Urothelium cell line (cell line): ENCODE measurements around the gene UBXN4.
A peak's percentile ranks its signal among the peaks of the same experiment; 100 is the strongest.
"Not testable (repeated sequence)": the region's sequence is repeated elsewhere in the genome, so short reads cannot be mapped to it uniquely, and the experiment has no call there.

Experiments used
- DNase-seq: peaks from one replicate; pipeline ENCODE4 v3.0.0; 2011; ENCODE audit warnings: low spot score, mixed read lengths
- FAIRE-seq: peaks from 2 replicates; lab custom pipeline; 2011; peaks lifted over from hg19 to GRCh38; lab: Jason Lieb, UNC

The UBXN4 gene, protein sequence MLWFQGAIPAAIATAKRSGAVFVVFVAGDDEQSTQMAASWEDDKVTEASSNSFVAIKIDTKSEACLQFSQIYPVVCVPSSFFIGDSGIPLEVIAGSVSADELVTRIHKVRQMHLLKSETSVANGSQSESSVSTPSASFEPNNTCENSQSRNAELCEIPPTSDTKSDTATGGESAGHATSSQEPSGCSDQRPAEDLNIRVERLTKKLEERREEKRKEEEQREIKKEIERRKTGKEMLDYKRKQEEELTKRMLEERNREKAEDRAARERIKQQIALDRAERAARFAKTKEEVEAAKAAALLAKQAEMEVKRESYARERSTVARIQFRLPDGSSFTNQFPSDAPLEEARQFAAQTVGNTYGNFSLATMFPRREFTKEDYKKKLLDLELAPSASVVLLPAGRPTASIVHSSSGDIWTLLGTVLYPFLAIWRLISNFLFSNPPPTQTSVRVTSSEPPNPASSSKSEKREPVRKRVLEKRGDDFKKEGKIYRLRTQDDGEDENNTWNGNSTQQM

GRCh38 chr2:135741395-135742324 is at the start of gene UBXN4:
Gene UBXN4 (plus strand): TSS chr2:135741855. CDS start chr2:135741930, 75 bp downstream.
- FAIRE-seq (peak; percentile 44), DNase-seq (peak; percentile 97)

DNA sequence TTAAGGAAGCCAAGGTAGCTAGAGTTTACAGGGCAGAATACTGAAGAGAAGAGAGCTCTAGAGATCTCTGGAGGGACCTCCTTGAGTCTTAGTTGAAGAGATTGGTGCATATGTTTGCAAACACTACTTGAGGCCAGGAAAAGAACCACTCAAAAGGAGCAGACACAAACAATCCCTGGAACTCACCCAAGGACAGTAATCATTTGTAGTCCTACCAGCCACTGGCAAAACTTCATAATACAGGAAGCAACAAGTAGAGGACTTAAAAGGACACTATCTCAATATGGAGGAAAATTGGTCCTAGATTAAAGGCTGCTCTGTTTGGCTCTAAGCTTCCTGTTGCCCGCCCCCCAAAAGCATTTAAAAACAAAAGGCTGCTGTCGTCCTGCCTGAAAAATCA is 46.9 kb upstream of the UBXN4 start:
- FAIRE-seq = no peak

DNA sequence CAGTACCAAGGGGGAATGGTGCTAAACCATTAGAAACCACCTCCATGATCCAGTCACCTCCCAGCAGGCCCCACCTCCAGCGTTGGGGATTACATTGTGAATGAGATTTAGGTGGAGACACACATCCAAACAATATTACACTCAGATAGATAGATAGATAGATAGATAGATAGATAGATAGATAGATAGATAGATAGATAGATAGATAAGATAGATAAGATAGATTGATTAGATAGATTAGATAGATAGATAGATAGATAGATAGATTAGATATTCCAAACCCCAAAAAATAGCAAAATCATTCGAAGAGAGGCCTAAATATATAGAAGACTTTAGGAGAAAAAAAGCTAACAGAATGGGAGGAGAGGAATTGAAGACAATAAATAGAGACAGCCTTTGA is 42.8 kb upstream of the UBXN4 start:
- no peak for FAIRE-seq

More for the DNA sequence above, 46.9 kb upstream of the UBXN4 start:
- DNase-seq = no peak

GRCh38 chr2:135701442-135701841 is 40.2 kb upstream of the UBXN4 start:
- peak; percentile 37 for FAIRE-seq
- DNase-seq = no peak

More for the DNA sequence above, 42.8 kb upstream of the UBXN4 start:
- DNase-seq = no peak

GRCh38 chr2:135703300-135703699 is 38.4 kb upstream of the UBXN4 start:
- FAIRE-seq (no peak), DNase-seq (no peak)

- not testable (repeated sequence) for FAIRE-seq, DNase-seq
Observed at GRCh38 chr2:135704075-135704474, 37.6 kb upstream of the UBXN4 start.

- FAIRE-seq (no peak), DNase-seq (no peak)
Observed at GRCh38 chr2:135708159-135708558, 33.5 kb upstream of the UBXN4 start.

GRCh38 chr2:135709992-135710391 is 31.7 kb upstream of the UBXN4 start:
- DNase-seq (peak; percentile 57), FAIRE-seq (peak; percentile 20)

- not testable (repeated sequence) for DNase-seq, FAIRE-seq
Observed at GRCh38 chr2:135715086-135715485, 26.6 kb upstream of the UBXN4 start.

- DNase-seq (no peak), FAIRE-seq (no peak)
Observed at GRCh38 chr2:135728064-135728743, 13.5 kb upstream of the UBXN4 start.

- FAIRE-seq (no peak), DNase-seq (no peak)
Observed at GRCh38 chr2:135732561-135732960, 9.1 kb upstream of the UBXN4 start.

DNA sequence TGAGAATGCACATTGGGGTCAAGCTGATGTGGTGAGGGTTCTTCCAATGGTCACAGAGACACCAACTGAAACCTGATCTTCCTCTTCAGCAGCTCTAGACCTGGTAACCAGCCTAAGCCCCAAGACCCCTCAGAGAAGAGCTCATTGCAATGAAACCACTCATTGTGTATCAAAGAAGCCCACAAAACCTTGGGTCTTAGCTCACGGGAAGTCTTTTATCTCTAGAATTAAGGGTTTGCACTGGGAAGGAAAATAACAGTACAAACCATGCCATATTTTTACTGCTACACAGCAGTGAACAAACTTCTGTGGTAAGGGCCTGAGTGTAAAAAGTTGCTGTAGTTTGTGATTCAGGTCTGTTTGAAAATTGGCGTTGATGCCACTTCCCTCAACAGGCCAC is 8.6 kb upstream of the UBXN4 start:
- no peak for FAIRE-seq

DNA sequence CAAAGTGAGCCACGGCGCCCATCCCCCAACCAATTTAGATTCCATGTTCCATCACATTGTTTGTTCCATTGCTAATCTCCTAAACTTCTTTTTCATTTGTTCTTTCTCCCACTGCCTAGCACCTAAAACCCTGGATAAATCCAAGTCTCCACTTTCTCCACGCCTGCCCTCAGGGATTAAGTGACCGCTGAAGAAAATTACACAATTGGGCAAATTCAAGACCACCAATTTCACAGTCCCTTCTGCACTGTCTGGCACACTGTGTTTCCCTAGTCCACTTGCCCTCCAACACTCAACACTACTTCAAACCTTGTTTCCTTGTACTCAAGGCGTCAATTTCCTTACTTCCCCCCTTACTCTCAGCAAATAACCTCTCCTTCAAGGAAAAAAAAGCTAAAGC is 5.1 kb upstream of the UBXN4 start:
- no peak for FAIRE-seq

More for the DNA sequence above, 8.6 kb upstream of the UBXN4 start:
- no peak for DNase-seq

DNA sequence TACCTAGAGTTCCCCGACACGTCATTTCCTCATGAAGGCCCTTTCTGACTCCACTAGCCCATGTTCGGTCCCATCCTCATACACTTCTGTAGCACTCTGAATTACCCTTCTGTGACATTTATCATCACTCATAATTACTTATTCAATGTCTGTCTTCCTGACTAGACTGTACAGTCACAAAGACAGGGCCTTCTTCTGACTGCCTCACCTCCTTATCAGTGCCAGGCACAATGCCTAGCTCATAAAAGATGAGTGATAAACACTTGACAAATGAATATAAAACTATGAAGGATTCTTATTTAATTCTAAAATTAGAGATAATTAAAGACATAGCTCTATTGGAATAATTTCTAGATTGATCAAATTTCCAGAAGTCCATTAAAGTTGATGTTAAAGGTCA is 1.4 kb upstream of the UBXN4 start:
- no peak for DNase-seq
- FAIRE-seq = no peak

More for the DNA sequence above, 5.1 kb upstream of the UBXN4 start:
- no peak for DNase-seq

DNA sequence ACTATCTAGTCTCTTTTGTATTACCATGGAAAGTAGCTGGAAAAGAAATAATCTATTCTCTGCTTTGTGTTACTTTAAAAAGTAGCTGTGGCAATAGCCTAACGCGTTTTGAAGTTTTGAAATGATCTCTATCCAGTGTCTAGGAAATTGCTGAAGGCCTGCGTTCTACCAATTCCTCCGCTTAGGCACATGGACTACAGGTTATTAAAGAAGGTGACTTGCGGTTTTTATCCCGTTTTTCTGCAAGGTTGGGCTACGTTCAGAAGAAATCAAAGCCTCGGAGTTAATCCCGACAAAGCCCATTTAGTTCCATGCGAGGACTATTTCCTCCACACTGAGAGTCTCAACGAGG is 636 bp upstream of the UBXN4 start:
- DNase-seq (no peak), FAIRE-seq (no peak)

DNA sequence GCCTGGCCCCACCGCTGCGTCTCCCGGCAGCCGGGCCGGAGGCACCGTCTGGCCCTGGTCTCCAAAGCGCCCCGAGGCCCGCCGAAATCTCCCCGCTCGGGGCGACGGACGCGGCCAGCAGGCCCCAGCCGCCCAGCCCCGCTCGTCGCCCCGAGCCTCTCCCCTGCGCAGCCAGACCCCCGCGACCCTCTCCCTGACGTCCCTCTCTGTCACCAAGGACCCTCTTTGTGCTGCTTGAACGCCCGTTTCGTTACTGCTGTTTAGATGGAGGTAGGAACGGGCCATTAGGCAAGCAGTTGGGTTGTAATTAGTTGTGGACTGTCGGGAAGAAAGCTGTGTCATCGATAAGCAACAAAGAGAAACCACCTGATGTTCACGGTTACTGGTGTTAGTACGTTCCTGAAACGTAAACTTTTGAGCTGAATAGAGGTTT is 686 bp downstream of the UBXN4 start:
- FAIRE-seq (no peak), DNase-seq (peak; percentile 44)

DNA sequence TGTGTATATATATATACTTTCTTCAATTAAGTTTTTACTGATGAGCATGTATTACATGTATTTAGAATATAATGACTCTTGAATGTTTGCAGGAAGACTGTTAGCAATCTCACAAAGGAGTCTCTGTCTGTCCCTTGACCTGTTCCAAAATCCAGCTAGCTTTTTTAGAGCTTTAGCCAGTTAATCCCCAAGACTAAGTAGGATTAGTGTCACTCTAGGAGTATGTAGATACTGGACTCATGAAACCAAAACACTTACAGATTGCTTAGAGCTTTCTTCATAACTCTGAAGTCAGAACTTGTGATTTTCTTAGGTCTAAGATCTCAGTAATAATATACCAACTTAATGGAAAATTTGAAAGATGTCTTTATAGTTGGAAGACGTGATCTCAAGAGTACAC is 2.2 kb downstream of the UBXN4 start:
- no peak for FAIRE-seq

DNA sequence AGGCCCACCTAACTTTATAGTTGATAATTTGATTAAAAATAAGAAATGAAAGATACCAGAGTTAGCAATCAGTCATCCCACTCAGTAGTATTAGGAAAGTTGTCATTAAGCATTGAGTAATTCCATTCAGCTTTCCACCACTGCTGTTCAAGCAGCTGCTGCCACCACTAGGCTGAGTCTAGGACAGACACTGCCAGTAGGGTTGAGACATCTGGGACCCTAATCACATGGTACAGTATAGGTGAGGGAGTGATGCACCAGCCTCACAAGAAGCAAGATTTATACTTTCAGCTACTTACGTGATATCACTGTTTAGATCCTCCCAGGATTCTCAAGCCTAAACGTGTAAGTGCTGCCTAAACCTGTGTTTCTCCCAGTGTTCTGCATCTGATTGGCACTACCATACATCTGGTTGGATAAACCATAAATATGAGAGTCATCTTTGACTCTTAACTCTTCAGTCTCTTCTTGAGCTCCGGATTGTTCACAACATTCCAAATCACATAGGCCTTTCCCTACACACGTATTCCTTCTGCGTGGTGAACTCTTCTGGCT is 3.2 kb downstream of the UBXN4 start:
- DNase-seq = peak; percentile 41

More for the DNA sequence above, 2.2 kb downstream of the UBXN4 start:
- no peak for DNase-seq

GRCh38 chr2:135745545-135745944 is 3.9 kb downstream of the UBXN4 start:
- DNase-seq (peak; percentile 15), FAIRE-seq (no peak)

More for the DNA sequence above, 3.2 kb downstream of the UBXN4 start:
- no peak for FAIRE-seq

GRCh38 chr2:135755573-135755972 is 13.9 kb downstream of the UBXN4 start:
- FAIRE-seq (no peak), DNase-seq (no peak)
